IPS-18a (cell line): Measurements from ENCODE around the gene DDIT3.

ENCODE experiments used
- H3K27ac ChIP-seq: one replicate; pipeline ENCODE4 v1.5.1; 2013; ENCODE audit warnings: low read length
- H3K27me3 ChIP-seq: one replicate; pipeline ENCODE4 v1.6.1; 2013; ENCODE audit warnings: mild to moderate bottlenecking, low read length; ENCODE audit not compliant: control insufficient read depth, insufficient read depth
- H3K36me3 ChIP-seq: one replicate; pipeline ENCODE4 v1.6.1; 2013; ENCODE audit warnings: low read depth, low read length; ENCODE audit not compliant: control insufficient read depth
- H3K4me1 ChIP-seq: one replicate; pipeline ENCODE4 v1.6.1; 2013; ENCODE audit warnings: low read depth, low read length; ENCODE audit not compliant: control insufficient read depth
- H3K4me3 ChIP-seq: one replicate; pipeline ENCODE4 v1.5.1; 2013; ENCODE audit warnings: low read length
- H3K9ac ChIP-seq: one replicate; pipeline ENCODE4 v1.6.1; 2013; ENCODE audit warnings: mild to moderate bottlenecking, low read length, moderate library complexity
- H3K9me3 ChIP-seq: one replicate; pipeline ENCODE4 v1.6.1; 2013; ENCODE audit warnings: low read depth, low read length; ENCODE audit not compliant: control insufficient read depth

DDIT3 gene

DNA sequence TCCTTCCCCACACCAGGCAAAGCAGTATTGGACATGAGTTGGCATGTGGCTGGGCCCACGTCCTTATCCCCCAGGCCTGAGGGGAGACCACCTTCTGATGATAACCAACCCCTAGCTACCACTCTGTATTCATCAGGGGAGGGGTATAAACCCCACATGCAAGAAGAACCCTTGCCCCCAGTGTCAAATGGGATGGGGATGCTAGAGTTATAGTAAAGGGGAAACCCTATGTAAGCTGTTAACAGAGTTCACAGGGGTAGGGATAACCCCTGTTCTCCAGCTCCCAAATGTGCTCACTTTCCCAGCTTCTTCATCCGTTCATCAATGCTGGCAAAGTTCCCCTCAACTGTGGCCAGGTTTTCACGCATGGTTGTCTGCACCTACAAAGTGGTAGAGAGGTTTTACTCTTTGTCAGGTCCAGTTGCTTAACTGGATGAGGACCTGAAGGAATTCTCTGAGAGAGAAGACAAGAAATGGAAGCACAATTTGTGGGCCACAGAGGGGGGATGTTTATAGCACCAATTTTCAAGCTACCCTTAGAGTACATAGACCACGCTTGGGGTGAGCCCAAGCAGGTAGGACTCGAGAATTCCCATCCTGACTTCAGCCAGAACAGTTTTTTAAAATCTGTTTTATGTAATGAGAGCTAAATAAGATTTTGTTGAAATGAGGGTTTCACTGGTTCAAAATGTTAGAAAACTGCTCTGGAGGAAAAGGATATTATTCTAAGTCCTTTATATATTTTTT is 10.3 kb upstream of the DDIT3 start:
- H3K36me3 ChIP-seq = peaks cover 69% of the 10 kb centered on the region

DNA sequence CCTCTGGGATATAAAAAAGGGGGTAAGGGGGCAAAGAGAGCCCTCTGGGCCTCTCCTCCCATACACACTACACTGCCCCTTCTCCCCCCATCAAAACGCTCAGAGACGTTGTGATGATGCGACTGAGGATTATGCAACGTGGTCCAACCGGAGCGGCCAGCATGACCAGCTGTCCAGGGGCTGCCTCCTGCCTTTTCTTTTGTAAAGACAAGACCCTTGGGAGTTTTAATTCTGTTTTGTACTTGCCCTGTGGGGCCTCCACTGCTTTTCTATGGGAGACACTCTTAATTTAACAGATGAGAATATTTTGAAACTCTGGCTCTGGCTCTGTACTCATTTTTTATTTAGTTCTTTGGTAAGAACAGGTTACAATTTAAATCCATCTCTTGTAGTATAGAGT is 9.5 kb upstream of the DDIT3 start:
- Histone ChIP-seq H3K4me1 (no peaks in the 10 kb centered on the region), H3K4me3 (no peak overlapping the region), H3K36me3 (peaks cover 62% of the 10 kb centered on the region), H3K27ac (no peak overlapping the region), H3K9me3 (no peaks in the 10 kb centered on the region), H3K9ac (no peak overlapping the region), H3K27me3 (no peaks in the 10 kb centered on the region)

More for the DNA sequence above, 10.3 kb upstream of the DDIT3 start:
- no peaks in the 10 kb centered on the region for H3K4me1 ChIP-seq
- H3K9ac ChIP-seq = no peak overlapping the region
- H3K27ac ChIP-seq = no peak overlapping the region
- H3K9me3 ChIP-seq = no peaks in the 10 kb centered on the region
- no peaks in the 10 kb centered on the region for H3K27me3 ChIP-seq
- no peak overlapping the region for H3K4me3 ChIP-seq

DNA sequence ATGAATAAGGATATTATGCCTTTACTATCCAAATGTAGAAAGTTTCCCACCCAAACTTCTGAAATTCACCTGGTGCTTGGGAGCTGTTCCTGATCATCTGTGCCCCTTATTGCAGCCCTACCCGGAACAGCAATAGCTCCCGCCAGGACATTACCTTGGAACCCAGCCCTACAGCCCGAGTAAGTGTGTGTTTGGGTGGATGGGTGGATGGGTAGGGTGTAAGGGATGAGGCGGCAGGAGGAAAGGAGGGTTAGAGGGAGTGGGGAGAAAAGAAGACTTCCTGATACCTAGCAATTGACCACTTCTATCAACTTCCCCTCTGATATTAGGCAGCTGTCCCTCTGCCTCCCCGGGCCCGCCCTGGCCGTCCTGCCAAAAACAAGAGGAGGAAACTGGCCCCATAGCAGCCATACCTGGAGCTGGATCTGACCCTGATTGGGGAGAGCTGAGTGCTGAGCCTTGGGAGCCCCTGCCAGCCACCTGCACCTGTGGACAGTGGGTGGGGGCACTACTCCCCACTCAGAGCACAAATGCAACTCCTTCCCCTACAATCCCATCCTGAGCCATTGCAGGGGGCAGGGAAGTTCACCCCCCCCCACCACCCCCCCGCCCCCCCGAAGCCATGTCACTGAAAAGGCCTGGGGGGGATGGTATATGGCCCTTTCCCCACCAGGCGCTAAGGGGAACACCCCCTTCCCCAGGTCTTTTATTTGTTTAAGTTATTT is 8.7 kb upstream of the DDIT3 start:
- H3K27ac ChIP-seq = no peak overlapping the region
- H3K9ac ChIP-seq = no peak overlapping the region
- H3K27me3 ChIP-seq = no peaks in the 10 kb centered on the region
- no peak overlapping the region for H3K4me3 ChIP-seq
- H3K9me3 ChIP-seq = no peaks in the 10 kb centered on the region
- peaks cover 53% of the 10 kb centered on the region for H3K36me3 ChIP-seq
- peaks cover under 1% of the 10 kb centered on the region for H3K4me1 ChIP-seq

DNA sequence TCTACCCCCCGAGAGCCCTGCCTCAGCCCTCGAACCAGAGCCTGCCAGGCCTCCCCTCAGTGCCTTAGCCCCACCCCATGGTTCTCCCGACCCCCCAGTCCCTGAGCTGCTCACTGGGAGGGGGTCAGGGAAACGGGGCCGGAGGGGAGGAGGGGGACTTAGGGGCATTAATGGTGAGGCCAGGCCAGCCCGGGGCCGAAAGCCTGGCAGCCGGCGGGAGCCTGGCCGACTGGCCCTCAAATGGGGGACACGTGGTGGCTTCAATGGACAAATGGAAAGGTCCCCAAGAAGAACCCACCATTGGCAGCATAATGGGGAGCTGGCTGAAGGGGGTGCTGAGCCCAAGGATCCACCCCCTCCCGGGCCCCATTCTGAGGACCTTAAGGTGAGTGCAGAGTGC is 7.9 kb upstream of the DDIT3 start:
- peaks cover 8% of the 10 kb centered on the region for H3K4me1 ChIP-seq
- no peak overlapping the region for H3K27ac ChIP-seq
- H3K4me3 ChIP-seq = no peak overlapping the region
- no peak overlapping the region for H3K9ac ChIP-seq
- H3K9me3 ChIP-seq = no peaks in the 10 kb centered on the region
- no peaks in the 10 kb centered on the region for H3K27me3 ChIP-seq
- peaks cover 48% of the 10 kb centered on the region for H3K36me3 ChIP-seq

DNA sequence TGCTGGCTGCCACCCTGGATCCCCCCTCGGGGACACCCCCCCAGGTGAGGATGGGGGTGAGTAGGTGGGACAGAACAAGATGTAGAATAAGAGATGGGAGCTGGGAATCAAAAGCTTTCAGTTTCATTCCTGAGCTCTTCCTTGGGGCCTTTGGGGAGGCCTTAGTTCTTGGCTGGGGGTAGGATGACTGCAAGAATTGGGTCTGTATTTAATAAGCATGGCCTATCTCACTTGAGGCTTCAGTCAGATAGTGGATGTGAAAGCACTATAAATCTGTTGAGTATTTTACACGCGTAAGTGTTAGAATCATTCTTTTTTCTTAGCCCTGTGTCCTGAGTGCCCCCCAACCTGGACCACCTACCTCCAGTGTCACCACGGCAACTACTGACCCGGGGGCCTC is 6.9 kb upstream of the DDIT3 start:
- peaks cover 38% of the 10 kb centered on the region for H3K36me3 ChIP-seq
- H3K9ac ChIP-seq = no peak overlapping the region
- no peak overlapping the region for H3K27ac ChIP-seq
- peaks cover 8% of the 10 kb centered on the region for H3K4me1 ChIP-seq
- H3K4me3 ChIP-seq = no peak overlapping the region
- H3K9me3 ChIP-seq = no peaks in the 10 kb centered on the region
- H3K27me3 ChIP-seq = no peaks in the 10 kb centered on the region

DNA sequence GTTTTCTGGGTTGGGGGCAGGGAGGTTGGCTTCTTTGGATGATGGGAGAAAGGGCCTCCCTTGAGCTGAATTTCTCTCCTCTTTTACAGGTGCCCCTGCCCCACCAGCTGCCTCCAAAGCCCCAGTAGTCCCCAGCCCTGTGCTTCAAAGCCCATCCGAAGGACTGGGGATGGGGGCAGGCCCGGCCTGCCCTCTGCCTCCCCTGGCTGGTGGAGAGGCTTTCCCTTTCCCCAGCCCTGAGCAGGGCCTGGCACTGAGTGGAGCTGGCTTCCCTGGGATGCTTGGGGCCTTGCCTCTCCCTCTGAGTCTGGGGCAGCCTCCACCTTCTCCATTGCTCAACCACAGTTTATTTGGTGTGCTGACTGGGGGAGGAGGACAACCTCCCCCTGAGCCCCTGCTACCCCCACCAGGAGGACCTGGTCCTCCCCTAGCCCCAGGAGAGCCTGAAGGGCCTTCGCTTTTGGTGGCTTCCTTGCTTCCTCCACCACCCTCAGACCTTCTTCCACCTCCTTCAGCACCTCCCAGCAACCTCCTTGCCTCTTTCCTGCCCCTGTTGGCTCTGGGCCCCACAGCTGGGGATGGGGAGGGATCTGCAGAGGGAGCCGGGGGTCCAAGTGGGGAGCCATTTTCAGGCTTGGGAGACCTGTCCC is 6.3 kb upstream of the DDIT3 start:
- Histone ChIP-seq H3K4me1 (peaks cover 13% of the 10 kb centered on the region), H3K9me3 (no peaks in the 10 kb centered on the region), H3K27me3 (no peaks in the 10 kb centered on the region), H3K4me3 (no peak overlapping the region), H3K27ac (no peak overlapping the region), H3K36me3 (peaks cover 32% of the 10 kb centered on the region), H3K9ac (no peak overlapping the region)

DNA sequence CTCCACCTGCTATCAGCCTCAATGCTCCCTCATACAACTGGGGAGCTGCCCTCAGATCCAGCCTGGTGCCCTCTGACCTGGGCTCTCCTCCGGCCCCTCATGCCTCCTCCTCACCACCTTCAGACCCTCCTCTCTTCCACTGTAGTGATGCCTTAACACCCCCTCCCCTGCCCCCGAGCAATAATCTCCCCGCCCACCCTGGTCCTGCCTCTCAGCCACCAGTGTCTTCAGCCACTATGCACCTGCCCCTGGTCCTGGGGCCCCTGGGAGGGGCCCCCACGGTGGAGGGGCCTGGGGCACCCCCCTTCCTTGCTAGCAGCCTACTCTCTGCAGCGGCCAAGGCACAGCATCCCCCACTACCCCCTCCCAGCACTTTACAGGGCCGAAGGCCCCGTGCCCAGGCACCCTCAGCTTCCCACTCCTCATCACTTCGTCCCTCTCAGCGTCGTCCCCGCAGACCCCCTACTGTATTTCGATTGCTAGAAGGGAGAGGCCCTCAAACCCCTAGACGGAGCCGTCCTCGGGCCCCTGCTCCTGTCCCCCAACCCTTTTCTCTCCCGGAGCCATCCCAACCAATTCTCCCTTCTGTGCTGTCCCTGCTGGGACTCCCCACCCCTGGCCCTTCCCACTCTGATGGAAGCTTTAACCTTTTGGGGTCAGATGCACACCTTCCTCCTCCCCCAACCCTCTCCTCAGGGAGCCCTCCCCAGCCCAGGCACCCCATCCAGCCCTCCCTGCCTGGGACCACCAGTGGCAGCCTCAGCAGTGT is 5.5 kb upstream of the DDIT3 start:
- Histone ChIP-seq H3K36me3 (peaks cover 27% of the 10 kb centered on the region), H3K4me1 (peaks cover 18% of the 10 kb centered on the region), H3K27ac (no peak overlapping the region), H3K9ac (no peak overlapping the region), H3K9me3 (no peaks in the 10 kb centered on the region), H3K27me3 (no peaks in the 10 kb centered on the region), H3K4me3 (no peak overlapping the region)

DNA sequence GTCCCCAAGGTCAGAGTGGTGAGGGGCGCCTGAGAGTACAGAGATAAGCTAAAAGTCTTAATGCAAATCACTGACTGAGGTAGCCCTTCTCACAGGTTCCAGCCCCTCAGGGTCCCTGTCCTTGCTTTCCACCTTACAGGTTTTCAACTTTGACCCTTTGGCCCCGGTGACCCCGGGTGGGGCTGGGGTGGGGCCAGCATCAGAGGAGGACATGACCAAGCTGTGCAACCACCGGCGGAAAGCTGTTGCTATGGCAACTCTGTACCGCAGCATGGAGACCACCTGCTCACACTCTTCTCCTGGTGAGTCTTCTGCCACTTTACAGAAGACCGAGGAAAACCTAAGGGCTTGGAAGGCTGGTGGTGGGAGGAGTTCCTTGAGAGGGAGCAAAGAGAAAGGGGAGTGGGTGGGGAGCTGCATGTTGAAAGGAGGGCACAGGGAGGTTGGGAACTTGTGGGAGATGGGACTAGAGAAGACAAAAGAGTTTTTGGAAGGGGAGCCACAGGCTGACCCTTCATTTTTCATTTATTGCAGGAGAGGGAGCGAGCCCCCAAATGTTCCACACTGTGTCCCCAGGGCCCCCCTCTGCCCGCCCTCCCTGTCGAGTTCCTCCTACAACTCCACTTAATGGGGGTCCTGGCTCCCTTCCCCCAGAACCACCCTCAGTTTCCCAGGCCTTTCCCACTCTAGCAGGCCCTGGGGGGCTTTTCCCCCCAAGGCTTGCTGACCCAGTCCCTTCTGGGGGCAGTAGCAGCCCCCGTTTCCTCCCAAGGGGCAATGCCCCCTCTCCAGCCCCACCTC is 4.7 kb upstream of the DDIT3 start:
- Histone ChIP-seq H3K27ac (no peak overlapping the region), H3K9ac (no peak overlapping the region), H3K27me3 (no peaks in the 10 kb centered on the region), H3K4me1 (peaks cover 18% of the 10 kb centered on the region), H3K4me3 (no peak overlapping the region), H3K36me3 (peaks cover 19% of the 10 kb centered on the region), H3K9me3 (no peaks in the 10 kb centered on the region)

DNA sequence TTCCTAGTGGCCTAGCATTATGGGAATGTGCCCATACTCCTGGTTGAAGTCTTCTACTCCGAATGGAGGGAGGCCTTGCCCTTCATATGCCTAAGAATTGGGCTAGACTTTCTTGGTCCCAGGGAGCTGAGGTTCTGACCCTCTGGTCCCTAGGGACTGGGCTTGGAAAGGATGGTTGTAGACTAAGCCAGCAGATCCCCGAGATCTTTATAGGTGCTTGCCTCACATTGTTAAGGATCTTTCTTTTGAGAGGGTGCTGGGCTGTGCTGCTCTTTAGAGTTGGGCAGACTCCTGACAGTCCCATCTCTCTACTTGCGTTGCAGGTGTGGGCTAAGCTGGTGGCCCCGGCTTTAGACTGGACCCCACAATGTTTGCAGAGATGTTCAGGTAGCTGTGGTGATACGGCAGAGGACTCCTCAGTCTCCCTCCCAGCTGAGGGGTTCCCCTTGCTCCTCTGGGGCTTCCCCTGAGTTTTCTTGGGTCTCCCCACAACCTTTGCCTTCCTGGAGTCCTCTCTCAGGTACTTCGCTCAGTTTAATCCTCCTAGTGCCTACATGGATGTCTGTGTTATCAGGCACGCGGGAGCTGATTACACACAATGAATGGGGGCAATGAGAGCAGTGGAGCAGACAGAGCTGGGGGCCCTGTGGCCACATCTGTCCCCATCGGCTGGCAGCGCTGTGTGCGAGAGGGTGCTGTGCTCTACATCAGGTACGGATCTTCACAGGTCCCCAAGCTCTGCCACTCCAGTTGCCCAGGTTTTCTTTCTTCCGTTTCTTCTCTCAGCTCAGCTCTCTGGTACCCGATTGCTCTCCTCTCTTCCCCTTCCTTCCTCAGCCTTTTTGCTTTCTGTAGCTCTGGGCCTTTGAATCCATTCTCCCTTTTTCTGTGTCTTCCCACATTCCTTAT is 3.6 kb upstream of the DDIT3 start:
- Histone ChIP-seq H3K9ac (peak overlapping the region; percentile 49), H3K4me3 (peak overlapping the region; percentile 84), H3K27me3 (no peaks in the 10 kb centered on the region), H3K36me3 (peaks cover 11% of the 10 kb centered on the region), H3K9me3 (no peaks in the 10 kb centered on the region), H3K4me1 (peaks cover 18% of the 10 kb centered on the region), H3K27ac (no peak overlapping the region)
